ENCODE measurements around the gene METTL6.

METTL6 gene

DNA sequence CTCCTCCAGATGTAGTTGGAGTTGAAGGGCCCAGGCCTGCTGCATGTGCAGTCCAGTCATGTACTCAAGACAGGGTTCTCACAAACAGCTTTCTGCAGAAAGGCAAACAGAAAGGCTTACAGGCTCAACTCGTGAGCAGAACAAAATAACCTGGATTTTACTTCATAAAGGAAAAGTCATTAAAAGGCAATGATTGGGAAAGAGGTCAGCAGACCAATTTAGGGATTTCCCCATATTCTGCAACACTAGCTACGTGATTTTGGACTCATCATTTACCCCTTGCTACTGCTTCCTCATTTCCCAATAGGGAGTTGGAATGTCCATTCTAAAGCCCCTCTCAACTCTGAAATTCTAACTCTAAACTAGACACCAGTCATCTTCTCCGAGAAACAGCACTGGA, 18.1 kb downstream of the METTL6 start:
- no peak for DNase-seq (ENCODE audit: low read depth in 1 of 2, low spot score in 1 of 2)
- H3K27ac ChIP-seq (replicated peaks) = no peak overlapping the region
- H3K4me3 ChIP-seq (replicated peaks; ENCODE audit: insufficient read depth, low read length) = no peak overlapping the region
- TF ChIP-seq GABPA (IDR thresholded peaks at IDR 0.05; ENCODE audit: low read depth) = no peak
- no peaks in the 10 kb centered on the region for H3K27me3 ChIP-seq (ENCODE audit: insufficient read depth, poor library complexity, severe bottlenecking)

- peak; percentile 22 to 32 for DNase-seq (ENCODE audit: low read depth in 1 of 2, low spot score in 1 of 2)
- Histone ChIP-seq H3K4me3 (replicated peaks; ENCODE audit: insufficient read depth, low read length) (no peak overlapping the region), H3K27me3 (ENCODE audit: insufficient read depth, poor library complexity, severe bottlenecking) (no peaks in the 10 kb centered on the region), H3K27ac (replicated peaks) (no peak overlapping the region)
- no peak for TF ChIP-seq GABPA (IDR thresholded peaks at IDR 0.05; ENCODE audit: low read depth)
- TF ChIP-seq, protein P1, sequence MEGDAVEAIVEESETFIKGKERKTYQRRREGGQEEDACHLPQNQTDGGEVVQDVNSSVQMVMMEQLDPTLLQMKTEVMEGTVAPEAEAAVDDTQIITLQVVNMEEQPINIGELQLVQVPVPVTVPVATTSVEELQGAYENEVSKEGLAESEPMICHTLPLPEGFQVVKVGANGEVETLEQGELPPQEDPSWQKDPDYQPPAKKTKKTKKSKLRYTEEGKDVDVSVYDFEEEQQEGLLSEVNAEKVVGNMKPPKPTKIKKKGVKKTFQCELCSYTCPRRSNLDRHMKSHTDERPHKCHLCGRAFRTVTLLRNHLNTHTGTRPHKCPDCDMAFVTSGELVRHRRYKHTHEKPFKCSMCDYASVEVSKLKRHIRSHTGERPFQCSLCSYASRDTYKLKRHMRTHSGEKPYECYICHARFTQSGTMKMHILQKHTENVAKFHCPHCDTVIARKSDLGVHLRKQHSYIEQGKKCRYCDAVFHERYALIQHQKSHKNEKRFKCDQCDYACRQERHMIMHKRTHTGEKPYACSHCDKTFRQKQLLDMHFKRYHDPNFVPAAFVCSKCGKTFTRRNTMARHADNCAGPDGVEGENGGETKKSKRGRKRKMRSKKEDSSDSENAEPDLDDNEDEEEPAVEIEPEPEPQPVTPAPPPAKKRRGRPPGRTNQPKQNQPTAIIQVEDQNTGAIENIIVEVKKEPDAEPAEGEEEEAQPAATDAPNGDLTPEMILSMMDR (IDR thresholded peaks at IDR 0.05; ENCODE audit: insufficient read depth, low read length) = peak; percentile 14
- TF ChIP-seq SPI1 (IDR thresholded peaks at IDR 0.05; ENCODE audit: borderline replicate concordance, low read depth) = no peak
- TF ChIP-seq, protein P2, sequence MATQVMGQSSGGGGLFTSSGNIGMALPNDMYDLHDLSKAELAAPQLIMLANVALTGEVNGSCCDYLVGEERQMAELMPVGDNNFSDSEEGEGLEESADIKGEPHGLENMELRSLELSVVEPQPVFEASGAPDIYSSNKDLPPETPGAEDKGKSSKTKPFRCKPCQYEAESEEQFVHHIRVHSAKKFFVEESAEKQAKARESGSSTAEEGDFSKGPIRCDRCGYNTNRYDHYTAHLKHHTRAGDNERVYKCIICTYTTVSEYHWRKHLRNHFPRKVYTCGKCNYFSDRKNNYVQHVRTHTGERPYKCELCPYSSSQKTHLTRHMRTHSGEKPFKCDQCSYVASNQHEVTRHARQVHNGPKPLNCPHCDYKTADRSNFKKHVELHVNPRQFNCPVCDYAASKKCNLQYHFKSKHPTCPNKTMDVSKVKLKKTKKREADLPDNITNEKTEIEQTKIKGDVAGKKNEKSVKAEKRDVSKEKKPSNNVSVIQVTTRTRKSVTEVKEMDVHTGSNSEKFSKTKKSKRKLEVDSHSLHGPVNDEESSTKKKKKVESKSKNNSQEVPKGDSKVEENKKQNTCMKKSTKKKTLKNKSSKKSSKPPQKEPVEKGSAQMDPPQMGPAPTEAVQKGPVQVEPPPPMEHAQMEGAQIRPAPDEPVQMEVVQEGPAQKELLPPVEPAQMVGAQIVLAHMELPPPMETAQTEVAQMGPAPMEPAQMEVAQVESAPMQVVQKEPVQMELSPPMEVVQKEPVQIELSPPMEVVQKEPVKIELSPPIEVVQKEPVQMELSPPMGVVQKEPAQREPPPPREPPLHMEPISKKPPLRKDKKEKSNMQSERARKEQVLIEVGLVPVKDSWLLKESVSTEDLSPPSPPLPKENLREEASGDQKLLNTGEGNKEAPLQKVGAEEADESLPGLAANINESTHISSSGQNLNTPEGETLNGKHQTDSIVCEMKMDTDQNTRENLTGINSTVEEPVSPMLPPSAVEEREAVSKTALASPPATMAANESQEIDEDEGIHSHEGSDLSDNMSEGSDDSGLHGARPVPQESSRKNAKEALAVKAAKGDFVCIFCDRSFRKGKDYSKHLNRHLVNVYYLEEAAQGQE (IDR thresholded peaks at IDR 0.05; ENCODE audit: insufficient replicate concordance, low read depth) = no peak
- no peak for TF ChIP-seq POLR2AphosphoS5 (IDR thresholded peaks at IDR 0.05; ENCODE audit: low read depth)
Measured at GRCh38 chr3:15405448-15406050, 21.8 kb downstream of the METTL6 start.

- TF ChIP-seq GABPA (IDR thresholded peaks at IDR 0.05; ENCODE audit: low read depth) = no peak
- TF ChIP-seq POLR2AphosphoS5 (IDR thresholded peaks at IDR 0.05; ENCODE audit: low read depth) = no peak
- H3K4me3 ChIP-seq (replicated peaks; ENCODE audit: insufficient read depth, low read length) = no peak overlapping the region
- no peaks in the 10 kb centered on the region for H3K27me3 ChIP-seq (ENCODE audit: insufficient read depth, poor library complexity, severe bottlenecking)
- DNase-seq (ENCODE audit: low read depth in 1 of 2, low spot score in 1 of 2) = peak in 1 of 2 experiments; percentile 7
- H3K27ac ChIP-seq (replicated peaks) = 0 out of 2 replicates have a peak overlapping the region, but pooled peaks have one; percentile 0
Measured at GRCh38 chr3:15404767-15405166, 22.6 kb downstream of the METTL6 start.

- Histone ChIP-seq H3K27me3 (ENCODE audit: insufficient read depth, poor library complexity, severe bottlenecking) (no peaks in the 10 kb centered on the region), H3K27ac (replicated peaks) (no peak overlapping the region), H3K4me3 (replicated peaks; ENCODE audit: insufficient read depth, low read length) (no peak overlapping the region)
- TF ChIP-seq POLR2AphosphoS5 (IDR thresholded peaks at IDR 0.05; ENCODE audit: low read depth) (no peak), GABPA (IDR thresholded peaks at IDR 0.05; ENCODE audit: low read depth) (no peak), SPI1 (IDR thresholded peaks at IDR 0.05; ENCODE audit: borderline replicate concordance, low read depth) (no peak)
- TF ChIP-seq, protein P1 (IDR thresholded peaks at IDR 0.05; ENCODE audit: insufficient read depth, low read length) = no peak
- TF ChIP-seq, protein P2 (IDR thresholded peaks at IDR 0.05; ENCODE audit: insufficient replicate concordance, low read depth) = no peak
- no peak for DNase-seq (ENCODE audit: low read depth in 1 of 2, low spot score in 1 of 2)
Measured at GRCh38 chr3:15403965-15404364, 23.4 kb downstream of the METTL6 start.

- Histone ChIP-seq H3K4me3 (replicated peaks; ENCODE audit: insufficient read depth, low read length) (no peak overlapping the region), H3K27ac (replicated peaks) (no peak overlapping the region), H3K27me3 (ENCODE audit: insufficient read depth, poor library complexity, severe bottlenecking) (no peaks in the 10 kb centered on the region)
- DNase-seq (ENCODE audit: low read depth in 1 of 2, low spot score in 1 of 2) = no peak
- TF ChIP-seq POLR2AphosphoS5 (IDR thresholded peaks at IDR 0.05; ENCODE audit: low read depth) (no peak), GABPA (IDR thresholded peaks at IDR 0.05; ENCODE audit: low read depth) (no peak), SPI1 (IDR thresholded peaks at IDR 0.05; ENCODE audit: borderline replicate concordance, low read depth) (no peak)
- TF ChIP-seq, protein P1 (IDR thresholded peaks at IDR 0.05; ENCODE audit: insufficient read depth, low read length) = no peak
- TF ChIP-seq, protein P2 (IDR thresholded peaks at IDR 0.05; ENCODE audit: insufficient replicate concordance, low read depth) = no peak
Measured at GRCh38 chr3:15403495-15403894, 23.8 kb downstream of the METTL6 start.

All from HL-60 (cell line).